Endothelial cell of umbilical vein (primary cell): Measurements from ENCODE around the gene ENDOD1. TPM values are rescaled to one million over a fixed set of nuclear protein-coding genes. Genes with fewer than 3 reads are reported as not detected.

ENCODE experiments used
- BruUV-seq: library from RNA; stranded (reverse); fragments of 400-500 nt; replicated peaks from 2 replicates; lab custom pipeline; 2021; lab: Mats Ljungman, UMichigan
- CTCF ChIA-PET: fragments of 300-600, 350-600 bp; sonication (Branson Sonifier 250); formaldehyde crosslinking; loops from one replicate; lab custom pipeline; 2021; ENCODE audit warnings: antibody characterized with exemption, inconsistent platforms; lab: Charles Lee
- POLR2A ChIA-PET: fragments of 300-600, 350-600 bp; sonication (Branson Sonifier 250); formaldehyde crosslinking; loops from one replicate; lab custom pipeline; 2021; ENCODE audit warnings: antibody characterized with exemption, inconsistent platforms; lab: Charles Lee
- DNase-seq: peaks from one replicate; pipeline ENCODE4 v3.0.0-alpha.2; 2011; ENCODE audit warnings: low read depth, low spot score
- FAIRE-seq: peaks from 2 replicates; lab custom pipeline; 2011; peaks lifted over from hg19 to GRCh38; lab: Jason Lieb, UNC
- H2AFZ ChIP-seq: 2 replicates; pipeline ENCODE4 v1.6.0; 2012; ENCODE audit warnings: low read depth, low read length, control low read depth, inconsistent platforms
- H3K27ac ChIP-seq: 2 replicates; pipeline ENCODE4 v1.5.1; 2011; ENCODE audit warnings: low read depth, mild to moderate bottlenecking, control low read depth, low read length, moderate library complexity; ENCODE audit not compliant: insufficient read depth
- H3K27me3 ChIP-seq, 2 experiments: 2 replicates each; pipeline versions ENCODE4 v1.6.0 to v1.6.1; 2011; ENCODE audit warnings: low read length in 2 of 2, mixed read lengths in 1 of 2; ENCODE audit not compliant: control insufficient read depth in 2 of 2, insufficient read depth in 2 of 2
- H3K36me3 ChIP-seq, 2 experiments: 2 replicates in 1 of 2; 3 replicates in 1 of 2; pipeline ENCODE4 v1.5.1; 2011; ENCODE audit warnings: low read length in 2 of 2, mild to moderate bottlenecking in 1 of 2, moderate library complexity in 1 of 2; ENCODE audit not compliant: control insufficient read depth in 2 of 2, insufficient read depth in 2 of 2; ENCODE audit errors: extremely low read depth in 1 of 2
- H3K4me1 ChIP-seq: 3 replicates; pipeline ENCODE4 v1.5.1; 2011; ENCODE audit warnings: mild to moderate bottlenecking, low read length; ENCODE audit not compliant: control insufficient read depth, insufficient read depth; ENCODE audit errors: extremely low read depth
- H3K4me2 ChIP-seq: 2 replicates; pipeline ENCODE4 v1.6.1; 2011; ENCODE audit warnings: low read length, control low read depth, mixed read lengths; ENCODE audit not compliant: insufficient read depth
- H3K4me3 ChIP-seq, 3 experiments: fragments of 200-600 bp in 1 of 3; sonication (generic), shearing (Covaris generic) in 1 of 3; replicated peaks in 1 of 3; 2 replicates each; pipeline ENCODE4 v1.5.1; 2011 to 2016; ENCODE audit warnings: control low read depth in 3 of 3, low read length in 3 of 3, mild to moderate bottlenecking in 2 of 3, inconsistent platforms in 1 of 3, low read depth in 1 of 3, moderate library complexity in 1 of 3; ENCODE audit not compliant: insufficient read depth in 1 of 3
- H3K79me2 ChIP-seq: 2 replicates; pipeline ENCODE4 v1.6.0; 2012; ENCODE audit warnings: low read length, inconsistent platforms; ENCODE audit not compliant: control insufficient read depth, insufficient read depth
- H3K9ac ChIP-seq: replicated peaks from 2 replicates; pipeline ENCODE3; 2011; ENCODE audit warnings: low read length, control low read depth; ENCODE audit not compliant: insufficient read depth; ENCODE audit errors: extremely low read depth
- H3K9me1 ChIP-seq: replicated peaks from 3 replicates; pipeline ENCODE4 v1.6.0; 2011; ENCODE audit warnings: mild to moderate bottlenecking, low read length; ENCODE audit not compliant: control insufficient read depth, insufficient read depth; ENCODE audit errors: extremely low read depth
- H3K9me3 ChIP-seq: replicated peaks from 2 replicates; pipeline ENCODE4 v1.5.1; 2012; ENCODE audit warnings: low read length, inconsistent platforms; ENCODE audit not compliant: control insufficient read depth, insufficient read depth
- H4K20me1 ChIP-seq: replicated peaks from 2 replicates; pipeline ENCODE3; 2011; ENCODE audit warnings: mild to moderate bottlenecking, low read length; ENCODE audit not compliant: control insufficient read depth, insufficient read depth; ENCODE audit errors: extremely low read depth
- EZH2 ChIP-seq: IDR thresholded peaks from 2 replicates; pipeline ENCODE4 v1.6.1; 2012; ENCODE audit warnings: borderline replicate concordance, low read depth, mild to moderate bottlenecking, moderate library complexity, low read length, inconsistent platforms; ENCODE audit not compliant: severe bottlenecking
- FOS ChIP-seq: IDR thresholded peaks from 2 replicates; pipeline ENCODE4 v1.6.1; 2011; ENCODE audit warnings: mild to moderate bottlenecking, low read length, moderate library complexity, borderline replicate concordance; ENCODE audit not compliant: insufficient read depth
- GATA2 ChIP-seq: IDR thresholded peaks from 2 replicates; pipeline ENCODE4 v1.7.0; 2011; ENCODE audit warnings: low read depth, mild to moderate bottlenecking, moderate library complexity, mixed read lengths, low read length; ENCODE audit not compliant: insufficient read length, insufficient read depth
- JUN ChIP-seq: IDR thresholded peaks from 2 replicates; pipeline ENCODE4 v1.6.1; 2011; ENCODE audit warnings: borderline replicate concordance, low read depth; ENCODE audit not compliant: insufficient read length, insufficient read depth
- MYC ChIP-seq: IDR thresholded peaks from one replicate; pipeline ENCODE4 v1.6.1; 2011; ENCODE audit warnings: mild to moderate bottlenecking, low read depth, low read length
- POLR2A ChIP-seq: IDR thresholded peaks from 2 replicates; pipeline ENCODE4 v1.6.1; 2012; ENCODE audit warnings: low read depth, mild to moderate bottlenecking, control low read depth, low read length
- POLR2AphosphoS5 ChIP-seq: IDR thresholded peaks from 2 replicates; pipeline ENCODE4 v1.6.1; 2012; ENCODE audit warnings: low read depth, mild to moderate bottlenecking, control low read depth, low read length, moderate library complexity; ENCODE audit not compliant: insufficient read depth
- dilution Hi-C: fragments of 300-500 bp; cut with MboI; formaldehyde crosslinking; loops from one replicate; pipeline ENCODE4 v1.15.0; 2019; ENCODE audit warnings: low sequenced_read_pairs; ENCODE audit not compliant: extremely low pct_ligation_motif_present
- intact Hi-C: fragments of 100-400 bp; cut with micrococcal nuclease; formaldehyde crosslinking; loops from one replicate; pipeline ENCODE4 v1.10.0; 2022
- polyA plus RNA-seq, 4 experiments: library from polyadenylated mRNA; depleted of rRNA in 3 of 4; stranded (reverse) in 3 of 4; unstranded in 1 of 4; fragments of >200 nt; gene quantifications; 2 replicates each; pipeline versions ENCODE4 v1.2.1 to v1.2.3, GENCODE V29; 2011 to 2012; ENCODE audit warnings: missing spikeins in 1 of 4
- total RNA-seq: library from RNA; stranded (reverse); gene quantifications from 2 replicates; pipeline ENCODE4 v1.2.3, GENCODE V29; 2021
- TF ChIP-seq, protein P1 (sequence below): IDR thresholded peaks from 2 replicates; pipeline ENCODE4 v1.6.1; 2011; ENCODE audit not compliant: insufficient read depth, insufficient read length
- TF ChIP-seq, protein P2 (sequence below), 2 donors: IDR thresholded peaks; 1 replicate in 1 of 2; 2 replicates in 1 of 2; pipeline ENCODE4 v1.5.1; 2011; ENCODE audit warnings: low read length in 2 of 2, mild to moderate bottlenecking in 2 of 2, moderate library complexity in 2 of 2, control low read depth in 1 of 2, inconsistent platforms in 1 of 2, low read depth in 1 of 2; ENCODE audit not compliant: insufficient read depth in 1 of 2; ENCODE audit errors: extremely low read depth in 1 of 2

The ENDOD1 gene
- total and polyA plus RNA-seq, 2 donors (not counting 3 experiments of a cell fraction or from before 2014, with no cell fraction given) = 10.5 to 20.5 TPM

DNA sequence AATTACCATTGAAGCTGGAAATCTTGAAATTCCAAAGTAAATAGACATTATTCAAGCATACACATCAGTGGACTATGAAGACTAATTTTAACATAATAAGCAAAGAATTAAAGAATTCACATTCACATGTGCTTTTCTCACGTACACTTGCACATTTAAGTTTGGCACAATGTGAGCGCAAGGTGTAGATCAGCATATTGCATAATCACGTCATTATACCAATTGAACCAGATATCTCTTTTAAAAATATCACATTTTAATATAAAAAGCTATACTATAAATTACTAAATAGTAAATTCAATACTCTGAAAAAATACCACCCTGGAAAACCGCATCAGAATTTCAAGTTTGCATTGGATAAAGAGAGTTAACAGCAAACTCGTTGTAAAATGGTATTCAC lies 80.6 kb downstream of the ENDOD1 start:
- Histone ChIP-seq H4K20me1 (no peaks in the 10 kb centered on the region), H3K4me2 (no peak overlapping the region), H3K4me1 (no peaks in the 10 kb centered on the region), H2AFZ (no peak overlapping the region), H3K79me2 (no peaks in the 10 kb centered on the region), H3K36me3 (no peaks in the 10 kb centered on the region), H3K27me3 (no peaks in the 10 kb centered on the region), H3K4me3 (no peak overlapping the region), H3K9me3 (no peaks in the 10 kb centered on the region), H3K27ac (no peak overlapping the region), H3K9me1 (no peaks in the 10 kb centered on the region), H3K9ac (no peak overlapping the region)
- intact Hi-C loops (no loop called here), dilution Hi-C loops (no loop called here)
- DNase-seq (no peak), FAIRE-seq (no peak)
- TF ChIP-seq, protein P1, sequence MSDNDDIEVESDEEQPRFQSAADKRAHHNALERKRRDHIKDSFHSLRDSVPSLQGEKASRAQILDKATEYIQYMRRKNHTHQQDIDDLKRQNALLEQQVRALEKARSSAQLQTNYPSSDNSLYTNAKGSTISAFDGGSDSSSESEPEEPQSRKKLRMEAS = no peak
- TF ChIP-seq, protein P2, sequence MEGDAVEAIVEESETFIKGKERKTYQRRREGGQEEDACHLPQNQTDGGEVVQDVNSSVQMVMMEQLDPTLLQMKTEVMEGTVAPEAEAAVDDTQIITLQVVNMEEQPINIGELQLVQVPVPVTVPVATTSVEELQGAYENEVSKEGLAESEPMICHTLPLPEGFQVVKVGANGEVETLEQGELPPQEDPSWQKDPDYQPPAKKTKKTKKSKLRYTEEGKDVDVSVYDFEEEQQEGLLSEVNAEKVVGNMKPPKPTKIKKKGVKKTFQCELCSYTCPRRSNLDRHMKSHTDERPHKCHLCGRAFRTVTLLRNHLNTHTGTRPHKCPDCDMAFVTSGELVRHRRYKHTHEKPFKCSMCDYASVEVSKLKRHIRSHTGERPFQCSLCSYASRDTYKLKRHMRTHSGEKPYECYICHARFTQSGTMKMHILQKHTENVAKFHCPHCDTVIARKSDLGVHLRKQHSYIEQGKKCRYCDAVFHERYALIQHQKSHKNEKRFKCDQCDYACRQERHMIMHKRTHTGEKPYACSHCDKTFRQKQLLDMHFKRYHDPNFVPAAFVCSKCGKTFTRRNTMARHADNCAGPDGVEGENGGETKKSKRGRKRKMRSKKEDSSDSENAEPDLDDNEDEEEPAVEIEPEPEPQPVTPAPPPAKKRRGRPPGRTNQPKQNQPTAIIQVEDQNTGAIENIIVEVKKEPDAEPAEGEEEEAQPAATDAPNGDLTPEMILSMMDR (IDR thresholded peaks at IDR 0.05; ENCODE audit: extremely low read depth in 1 of 2, insufficient read depth in 1 of 2, low read depth in 1 of 2, low read length in 2 of 2) = no peak
- TF ChIP-seq GATA2 (no peak), EZH2 (no peak), FOS (no peak), MYC (no peak), JUN (no peak), POLR2A (no peak), POLR2AphosphoS5 (no peak)
- POLR2A ChIA-PET = no interaction called here
- CTCF ChIA-PET = interaction anchor here (1.4 kb wide), 1 partner anchor 9 kb away, joined by 3 read pairs; no protein-coding TSS in a partner anchor
- no TSS peak for BruUV-seq
